IMR-90 (cell line): Measurements from ENCODE around the gene USO1. TPM values are rescaled to one million over a fixed set of nuclear protein-coding genes. Genes with fewer than 3 reads are reported as not detected.
A peak's percentile ranks its signal among the peaks of the same experiment; 100 is the strongest.

ENCODE experiments used
- ATAC-seq: fragments of 200-7000 bp; cut with Tn5 transposase; 2 replicates; pipeline ENCODE4 v1.9.1; 2020; ENCODE audit warnings: low read depth, mild to moderate bottlenecking, moderate library complexity
- BruUV-seq: library from RNA; stranded (reverse); fragments of 400-500 nt; replicated peaks from 2 replicates; lab custom pipeline; 2021; lab: Mats Ljungman, UMichigan
- CTCF ChIA-PET: fragments of 300-600 bp; formaldehyde crosslinking; extraction: SDS; loops from one replicate; lab custom pipeline; 2021; ENCODE audit warnings: antibody characterized with exemption; lab: Yijun Ruan, JAX
- POLR2A ChIA-PET: fragments of 300-600 bp; sonication (Branson Sonifier 250); formaldehyde crosslinking; loops from one replicate; lab custom pipeline; 2022; ENCODE audit warnings: antibody characterized with exemption; ENCODE audit not compliant: unreplicated experiment; lab: Charles Lee
- DNase-seq: peaks from one replicate; pipeline ENCODE4 v3.0.0; 2013
- H2AFZ ChIP-seq: replicated peaks from 2 replicates; pipeline ENCODE3; 2013; ENCODE audit warnings: low read length, mild to moderate bottlenecking; ENCODE audit not compliant: poor library complexity
- H2AK5ac ChIP-seq: 2 replicates; pipeline ENCODE4 v1.6.1; 2013; ENCODE audit warnings: low read depth, low read length, inconsistent platforms
- H2AK9ac ChIP-seq: replicated peaks from 2 replicates; pipeline ENCODE3; 2013; ENCODE audit warnings: mild to moderate bottlenecking, low read depth, low read length, moderate library complexity; ENCODE audit not compliant: poor library complexity
- H2BK120ac ChIP-seq: 2 replicates; pipeline ENCODE4 v1.6.1; 2013; ENCODE audit warnings: low read depth, low read length, inconsistent platforms
- H2BK15ac ChIP-seq: 3 replicates; pipeline ENCODE4 v1.6.1; 2013; ENCODE audit warnings: low read depth, low read length, inconsistent platforms
- H2BK20ac ChIP-seq: 2 replicates; pipeline ENCODE4 v1.6.1; 2013; ENCODE audit warnings: low read depth, mild to moderate bottlenecking, inconsistent platforms, low read length, moderate library complexity
- H2BK5ac ChIP-seq: 2 replicates; pipeline ENCODE4 v1.6.1; 2013; ENCODE audit warnings: mild to moderate bottlenecking, low read depth, low read length, inconsistent platforms; ENCODE audit not compliant: poor library complexity, severe bottlenecking
- H3K14ac ChIP-seq: replicated peaks from 2 replicates; pipeline ENCODE4 v1.6.1; 2013; ENCODE audit warnings: low read depth, low read length, inconsistent platforms
- H3K18ac ChIP-seq: 2 replicates; pipeline ENCODE4 v1.6.1; 2013; ENCODE audit warnings: low read depth, low read length, control low read depth
- H3K23ac ChIP-seq: 2 replicates; pipeline ENCODE4 v1.6.1; 2013; ENCODE audit warnings: low read depth, low read length, inconsistent platforms
- H3K27ac ChIP-seq: 2 replicates; pipeline ENCODE4 v1.5.1; 2013; ENCODE audit warnings: mild to moderate bottlenecking, control low read depth, low read length; ENCODE audit not compliant: insufficient read depth
- H3K27me3 ChIP-seq: 2 replicates; pipeline ENCODE4 v1.6.1; 2013; ENCODE audit warnings: low read length; ENCODE audit not compliant: control insufficient read depth, insufficient read depth
- H3K36me3 ChIP-seq: 2 replicates; pipeline ENCODE4 v1.6.1; 2013; ENCODE audit warnings: low read length, mixed read lengths; ENCODE audit not compliant: control insufficient read depth, insufficient read depth
- H3K4ac ChIP-seq: 2 replicates; pipeline ENCODE4 v1.6.1; 2013; ENCODE audit warnings: low read depth, low read length, inconsistent platforms
- H3K4me1 ChIP-seq: 2 replicates; pipeline ENCODE4 v1.6.1; 2013; ENCODE audit warnings: low read length, mixed read lengths; ENCODE audit not compliant: control insufficient read depth, insufficient read depth
- H3K4me2 ChIP-seq: 2 replicates; pipeline ENCODE4 v1.6.1; 2013; ENCODE audit warnings: low read depth, mild to moderate bottlenecking, control low read depth, low read length, moderate library complexity
- H3K4me3 ChIP-seq: 2 replicates; pipeline ENCODE4 v1.5.1; 2013; ENCODE audit warnings: low read depth, mild to moderate bottlenecking, control low read depth, low read length, moderate library complexity; ENCODE audit not compliant: insufficient read depth
- H3K56ac ChIP-seq: 2 replicates; pipeline ENCODE4 v1.6.1; 2013; ENCODE audit warnings: low read length, inconsistent platforms; ENCODE audit not compliant: insufficient read depth; ENCODE audit errors: extremely low read depth
- H3K79me1 ChIP-seq, 2 experiments: 2 replicates each; pipeline ENCODE4 v1.6.1; 2013; ENCODE audit warnings: low read length in 2 of 2, inconsistent platforms in 1 of 2, low read depth in 1 of 2
- H3K9ac ChIP-seq: 2 replicates; pipeline ENCODE4 v1.6.1; 2013; ENCODE audit warnings: low read depth, low read length, control low read depth
- H3K9me1 ChIP-seq: 2 replicates; pipeline ENCODE4 v1.6.1; 2013; ENCODE audit warnings: low read length, inconsistent platforms; ENCODE audit not compliant: insufficient read depth
- H3K9me3 ChIP-seq: 2 replicates; pipeline ENCODE4 v1.6.1; 2013; ENCODE audit warnings: low read length; ENCODE audit not compliant: control insufficient read depth, insufficient read depth
- H4K20me1 ChIP-seq: 2 replicates; pipeline ENCODE4 v1.6.1; 2013; ENCODE audit warnings: low read length, inconsistent platforms; ENCODE audit not compliant: insufficient read depth
- H4K5ac ChIP-seq: 2 replicates; pipeline ENCODE4 v1.6.1; 2013; ENCODE audit warnings: mild to moderate bottlenecking, low read depth, low read length, control low read depth
- H4K8ac ChIP-seq, 2 experiments: 2 replicates each; pipeline ENCODE4 v1.6.1; 2013; ENCODE audit warnings: low read depth in 2 of 2, low read length in 2 of 2, control low read depth in 1 of 2, inconsistent platforms in 1 of 2
- H4K91ac ChIP-seq: 2 replicates; pipeline ENCODE4 v1.6.1; 2013; ENCODE audit warnings: low read depth, low read length, inconsistent platforms; ENCODE audit not compliant: insufficient read depth
- MAFK ChIP-seq: IDR thresholded peaks from 2 replicates; pipeline ENCODE4 v1.6.1; 2012; ENCODE audit warnings: low read depth, low read length, improper control_type of control experiment
- NFE2L2 ChIP-seq: fragments of 150-350 bp; IDR thresholded peaks from 2 replicates; pipeline ENCODE4 v1.6.1; 2016; ENCODE audit warnings: low read depth, mild to moderate bottlenecking, low read length
- POLR2A ChIP-seq: IDR thresholded peaks from 2 replicates; pipeline ENCODE4 v1.6.1; 2012; ENCODE audit warnings: mild to moderate bottlenecking, low read depth, low read length
- RFX5 ChIP-seq: IDR thresholded peaks from 2 replicates; pipeline ENCODE4 v1.8.0; 2012; ENCODE audit warnings: low read depth, mild to moderate bottlenecking, low read length, moderate library complexity
- WGBS, 2 experiments: methylation state at CpG; one replicate each; pipeline versions ENCODE4 v1.1.5 to v1.1.7; 2013; ENCODE audit warnings: missing lambda C conversion rate in 2 of 2; ENCODE audit not compliant: insufficient read length in 1 of 2; ENCODE audit errors: extremely low coverage in 2 of 2; 5-methylcytosine and 5-hydroxymethylcytosine counted together
- dilution Hi-C: fragments of 300-500 bp; cut with HindIII; formaldehyde crosslinking; loops from one replicate; pipeline ENCODE4 v1.14.3; 2018; ENCODE audit warnings: low sequenced_read_pairs; ENCODE audit not compliant: unreplicated experiment
- in situ Hi-C: fragments of 300-500 bp; cut with MboI; formaldehyde crosslinking; loops from 3 replicates; pipeline ENCODE4 v1.14.3; 2019; ENCODE audit warnings: low sequenced_read_pairs, inconsistent platforms, mixed read lengths
- intact Hi-C: fragments of 100-400 bp; cut with micrococcal nuclease; formaldehyde crosslinking; loops from 2 replicates; pipeline ENCODE4 v1.10.0; 2022
- polyA plus RNA-seq, 3 experiments: library from polyadenylated mRNA; depleted of rRNA; stranded (reverse); fragments of >200 nt; gene quantifications; 2 replicates each; pipeline ENCODE4 v1.2.3, GENCODE V29; 2012; ENCODE audit warnings: low replicate concordance in 1 of 3
- total RNA-seq: library from RNA; depleted of rRNA; stranded (reverse); fragments of >200 nt; gene quantifications from 2 replicates; pipeline ENCODE4 v1.2.3, GENCODE V29; 2012
- TF ChIP-seq, protein P1 (sequence below): fragments of 150-350 bp; IDR thresholded peaks from 2 replicates; pipeline ENCODE4 v1.6.1; 2016; ENCODE audit warnings: low read depth, mild to moderate bottlenecking, low read length, moderate library complexity, borderline replicate concordance

USO1 gene
- total and polyA plus RNA-seq, 2 of the 4 experiments (the other 2 are of a cell fraction) = 63.7 to 121 TPM

- Histone ChIP-seq H3K9me3 (no peaks in the 10 kb centered on the region), H4K91ac (peak overlapping the region; percentile 65; the same call in 1 of the 2 replicates), H2BK120ac (peak overlapping the region; percentile 85; the same call in 1 of the 2 replicates), H2AK9ac (no peak overlapping the region), H3K36me3 (no peaks in the 10 kb centered on the region), H3K4ac (peak overlapping the region; percentile 89), H2BK15ac (0 out of 3 replicates have a peak overlapping the region, but pooled peaks have one; percentile 50), H3K4me1 (peaks cover 13% of the 10 kb centered on the region), H4K8ac (peak overlapping the region in 1 of 2 experiments; percentile 83; a peak in 2 of 4 replicates), H4K20me1 (no peaks in the 10 kb centered on the region), H2AK5ac (peak overlapping the region; percentile 69; the same call in 1 of the 2 replicates), H2BK20ac (peak overlapping the region; percentile 91; the same call in 1 of the 2 replicates), H3K79me1 (peaks cover 6 to 33% of the 10 kb centered on the region in 2 experiments; a peak in 2 of 4 replicates), H3K56ac (no peak overlapping the region), H3K9me1 (0 out of 2 replicates have a peak, but pooled peaks cover 3% of the 10 kb centered on the region), H3K4me3 (no peak overlapping the region), H3K27ac (peak overlapping the region; percentile 61; the same call in 1 of the 2 replicates), H2BK5ac (peak overlapping the region; percentile 76), H2AFZ (peak overlapping the region; percentile 77), H3K27me3 (no peaks in the 10 kb centered on the region), H3K18ac (peak overlapping the region; percentile 26; the same call in 1 of the 2 replicates), H4K5ac (peak overlapping the region; percentile 11; the same call in 1 of the 2 replicates), H3K9ac (peak overlapping the region; percentile 14; the same call in 1 of the 2 replicates), H3K23ac (peak overlapping the region; percentile 92), H3K4me2 (peak overlapping the region; percentile 84), H3K14ac (peak overlapping the region; percentile 93)
- ATAC-seq (peak; percentile 90), DNase-seq (peak; percentile 69)
- TF ChIP-seq, protein P1, sequence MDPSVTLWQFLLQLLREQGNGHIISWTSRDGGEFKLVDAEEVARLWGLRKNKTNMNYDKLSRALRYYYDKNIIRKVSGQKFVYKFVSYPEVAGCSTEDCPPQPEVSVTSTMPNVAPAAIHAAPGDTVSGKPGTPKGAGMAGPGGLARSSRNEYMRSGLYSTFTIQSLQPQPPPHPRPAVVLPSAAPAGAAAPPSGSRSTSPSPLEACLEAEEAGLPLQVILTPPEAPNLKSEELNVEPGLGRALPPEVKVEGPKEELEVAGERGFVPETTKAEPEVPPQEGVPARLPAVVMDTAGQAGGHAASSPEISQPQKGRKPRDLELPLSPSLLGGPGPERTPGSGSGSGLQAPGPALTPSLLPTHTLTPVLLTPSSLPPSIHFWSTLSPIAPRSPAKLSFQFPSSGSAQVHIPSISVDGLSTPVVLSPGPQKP = no peak
- TF ChIP-seq RFX5 (no peak), MAFK (peak; percentile 68), NFE2L2 (peak; percentile 26; the same call in 1 of the 2 replicates), POLR2A (no peak)
- dilution Hi-C loops = no loop called here
- BruUV-seq = no TSS peak
- intact Hi-C loops = no loop called here
- in situ Hi-C loops = no loop called here
- ChIA-PET CTCF (interaction anchor here (1.9 kb wide), 1 partner anchor 9 kb away, joined by 5 read pairs; the partner anchor contains the start of gene USO1), POLR2A (no interaction called here)
- WGBS, 2 experiments = no CpG with 5 or more reads among the region's 4 CpGs
Observed at GRCh38 chr4:75715105-75715799, 9.1 kb upstream of the USO1 start.
